AG09309 (cell line): Measurements from ENCODE around the gene SCUBE1.

Experiments
- DNase-seq: peaks from one replicate; pipeline ENCODE4 v3.0.0-alpha.2; 2010; ENCODE audit warnings: low read depth
- H3K4me3 ChIP-seq: 2 replicates; pipeline ENCODE4 v1.5.1; 2011; ENCODE audit warnings: mild to moderate bottlenecking, low read depth, low read length, moderate library complexity; ENCODE audit not compliant: control insufficient read depth
- CTCF ChIP-seq: IDR thresholded peaks from 2 replicates; pipeline ENCODE4 v1.5.1; 2011; ENCODE audit warnings: mild to moderate bottlenecking, low read depth, low read length, inconsistent platforms; ENCODE audit not compliant: insufficient read depth, control insufficient read depth; ENCODE audit errors: missing control alignments

SCUBE1 gene

GRCh38 chr22:43345761-43346301 is 2.7 kb upstream of the SCUBE1 start:
- no peak for DNase-seq
- no peak for TF ChIP-seq CTCF
- no peak overlapping the region for H3K4me3 ChIP-seq

GRCh38 chr22:43345356-43345755 is 2.2 kb upstream of the SCUBE1 start:
- TF ChIP-seq CTCF, result no peak

GRCh38 chr22:43344520-43344787 is 1.3 kb upstream of the SCUBE1 start:
- no peak for TF ChIP-seq CTCF
- no peak for DNase-seq
- H3K4me3 ChIP-seq, result no peak overlapping the region

More at GRCh38 chr22:43345356-43345755, 2.2 kb upstream of the SCUBE1 start:
- no peak for DNase-seq
- no peak overlapping the region for H3K4me3 ChIP-seq

GRCh38 chr22:43343670-43344519 is 723 bp upstream of the SCUBE1 start:
- no peak overlapping the region for H3K4me3 ChIP-seq
- DNase-seq, result no peak
- no peak for TF ChIP-seq CTCF

- no peak overlapping the region for H3K4me3 ChIP-seq
- TF ChIP-seq CTCF, result no peak
- DNase-seq, result no peak
Observed at GRCh38 chr22:43342347-43343261, 568 bp downstream of the SCUBE1 start.

GRCh38 chr22:43341565-43341964 is 1.6 kb downstream of the SCUBE1 start:
- no peak for TF ChIP-seq CTCF
- no peak for DNase-seq
- no peak overlapping the region for H3K4me3 ChIP-seq
